Panc1 (cell line): ENCODE results near the gene ABT1. TPM values are rescaled to one million over a fixed set of nuclear protein-coding genes. Genes with fewer than 3 reads are reported as not detected.

Experiments
- ATAC-seq: fragments of 200-7000 bp; cut with Tn5 transposase; 2 replicates; pipeline ENCODE4 v1.9.1; 2020; ENCODE audit warnings: mild to moderate bottlenecking, moderate library complexity
- BruUV-seq: library from RNA; stranded (reverse); fragments of 400-500 nt; replicated peaks from 2 replicates; lab custom pipeline; 2021; lab: Mats Ljungman, UMichigan
- CTCF ChIA-PET: fragments of 300-600 bp; sonication (Branson Sonifier 250); formaldehyde crosslinking; loops from one replicate; lab custom pipeline; 2022; ENCODE audit warnings: antibody characterized with exemption; lab: Charles Lee
- POLR2A ChIA-PET: fragments of 300-600 bp; sonication (Branson Sonifier 250); formaldehyde crosslinking; loops from one replicate; lab custom pipeline; 2022; ENCODE audit warnings: antibody characterized with exemption; lab: Charles Lee
- DNase-seq: peaks from one replicate; pipeline ENCODE4 v3.0.0-alpha.2; 2010; ENCODE audit warnings: low read depth, low spot score
- H3K27ac ChIP-seq: 2 replicates; pipeline ENCODE4 v1.5.1; 2011; ENCODE audit warnings: mild to moderate bottlenecking, low read length, inconsistent platforms
- H3K27me3 ChIP-seq: fragments of 200-500 bp; sonication (Bioruptor generic); 2 replicates; pipeline ENCODE4 v1.6.0; 2014; ENCODE audit warnings: low read length, inconsistent platforms; ENCODE audit not compliant: control insufficient read depth, insufficient read depth
- H3K36me3 ChIP-seq: fragments of 200-500 bp; sonication (Bioruptor generic); 2 replicates; pipeline ENCODE4 v1.5.1; 2014; ENCODE audit warnings: inconsistent platforms, mild to moderate bottlenecking, low read length, moderate library complexity; ENCODE audit not compliant: control insufficient read depth, insufficient read depth
- H3K4me1 ChIP-seq: 2 replicates; pipeline ENCODE4 v1.5.1; 2011; ENCODE audit warnings: inconsistent platforms, mild to moderate bottlenecking, low read length, moderate library complexity; ENCODE audit not compliant: control insufficient read depth, insufficient read depth
- H3K4me3 ChIP-seq, 2 experiments: 2 replicates each; pipeline ENCODE4 v1.5.1; 2011 to 2012; ENCODE audit warnings: low read depth in 2 of 2, low read length in 2 of 2, mild to moderate bottlenecking in 2 of 2, inconsistent platforms in 1 of 2, moderate library complexity in 1 of 2
- H3K9me3 ChIP-seq: fragments of 200-500 bp; sonication (Bioruptor generic); 2 replicates; pipeline ENCODE4 v1.5.1; 2014; ENCODE audit warnings: low read depth, mild to moderate bottlenecking, inconsistent platforms, low read length, moderate library complexity; ENCODE audit not compliant: control insufficient read depth, insufficient read depth
- POLR2AphosphoS5 ChIP-seq: IDR thresholded peaks from 2 replicates; pipeline ENCODE4 v1.6.1; 2012; ENCODE audit warnings: mild to moderate bottlenecking, low read depth, low read length, moderate library complexity
- SIN3A ChIP-seq: IDR thresholded peaks from 2 replicates; pipeline ENCODE4 v1.6.1; 2012; ENCODE audit warnings: low read depth, mild to moderate bottlenecking, low read length, moderate library complexity, borderline replicate concordance; ENCODE audit not compliant: insufficient read depth
- TCF7L2 ChIP-seq: IDR thresholded peaks from 2 replicates; pipeline ENCODE4 v1.6.1; 2011; ENCODE audit warnings: mild to moderate bottlenecking, low read depth, low read length, inconsistent platforms
- in situ Hi-C: cut with HindIII; loops from 2 replicates; pipeline ENCODE4 v1.10.0; 2016; ENCODE audit warnings: low sequenced_read_pairs, low pct_unique_long_range_greater_than_20kb
- intact Hi-C: fragments of 100-400 bp; cut with micrococcal nuclease; formaldehyde crosslinking; loops from one replicate; pipeline ENCODE4 v1.10.0; 2022; ENCODE audit not compliant: unreplicated experiment
- total RNA-seq: library from RNA; stranded (reverse); gene quantifications from one replicate; pipeline ENCODE4 v1.2.1, GENCODE V29; 2021; ENCODE audit not compliant: unreplicated experiment
- TF ChIP-seq, protein P1 (sequence below), 2 experiments: IDR thresholded peaks; 2 replicates each; pipeline ENCODE4 v1.6.1; 2011 to 2012; ENCODE audit warnings: low read depth in 2 of 2, control low read depth in 1 of 2, low read length in 1 of 2, mild to moderate bottlenecking in 1 of 2, moderate library complexity in 1 of 2; ENCODE audit not compliant: insufficient read depth in 1 of 2
- TF ChIP-seq, protein P2 (sequence below): fragments of 450-650 bp; IDR thresholded peaks from 2 replicates; pipeline ENCODE4 v1.5.1; 2017; ENCODE audit warnings: mild to moderate bottlenecking

The ABT1 gene
- total RNA-seq, 1 experiment from 2014 or later: 18.0 TPM

DNA sequence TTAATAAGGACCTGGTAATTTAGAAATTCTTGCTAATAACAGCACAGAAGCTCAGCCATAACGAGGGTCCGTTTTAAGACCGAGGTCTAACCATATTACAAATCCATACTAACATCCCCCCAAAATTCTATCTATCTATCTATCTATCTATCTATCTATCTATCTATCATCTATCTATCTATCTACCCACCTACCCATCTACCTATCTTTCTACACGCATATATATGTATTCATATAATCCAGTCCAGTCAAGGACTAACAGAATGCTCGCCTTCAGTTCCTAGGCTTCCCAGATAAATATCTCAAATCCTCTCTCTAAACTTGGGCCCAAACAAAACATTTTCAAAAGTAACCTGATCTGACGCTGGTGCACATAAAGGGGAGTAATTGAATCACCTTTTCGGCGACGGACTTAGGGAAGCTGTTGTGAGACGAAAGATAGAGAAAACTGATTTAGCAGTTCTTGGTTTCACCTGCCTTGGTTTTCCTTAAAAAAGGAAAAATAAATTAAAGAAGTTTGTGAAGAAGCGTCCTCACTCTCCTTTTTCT, 44.0 kb upstream of the ABT1 start:
- no TSS peak for BruUV-seq
- TF ChIP-seq TCF7L2 (no peak), POLR2AphosphoS5 (no peak), SIN3A (no peak)
- TF ChIP-seq, protein P1, sequence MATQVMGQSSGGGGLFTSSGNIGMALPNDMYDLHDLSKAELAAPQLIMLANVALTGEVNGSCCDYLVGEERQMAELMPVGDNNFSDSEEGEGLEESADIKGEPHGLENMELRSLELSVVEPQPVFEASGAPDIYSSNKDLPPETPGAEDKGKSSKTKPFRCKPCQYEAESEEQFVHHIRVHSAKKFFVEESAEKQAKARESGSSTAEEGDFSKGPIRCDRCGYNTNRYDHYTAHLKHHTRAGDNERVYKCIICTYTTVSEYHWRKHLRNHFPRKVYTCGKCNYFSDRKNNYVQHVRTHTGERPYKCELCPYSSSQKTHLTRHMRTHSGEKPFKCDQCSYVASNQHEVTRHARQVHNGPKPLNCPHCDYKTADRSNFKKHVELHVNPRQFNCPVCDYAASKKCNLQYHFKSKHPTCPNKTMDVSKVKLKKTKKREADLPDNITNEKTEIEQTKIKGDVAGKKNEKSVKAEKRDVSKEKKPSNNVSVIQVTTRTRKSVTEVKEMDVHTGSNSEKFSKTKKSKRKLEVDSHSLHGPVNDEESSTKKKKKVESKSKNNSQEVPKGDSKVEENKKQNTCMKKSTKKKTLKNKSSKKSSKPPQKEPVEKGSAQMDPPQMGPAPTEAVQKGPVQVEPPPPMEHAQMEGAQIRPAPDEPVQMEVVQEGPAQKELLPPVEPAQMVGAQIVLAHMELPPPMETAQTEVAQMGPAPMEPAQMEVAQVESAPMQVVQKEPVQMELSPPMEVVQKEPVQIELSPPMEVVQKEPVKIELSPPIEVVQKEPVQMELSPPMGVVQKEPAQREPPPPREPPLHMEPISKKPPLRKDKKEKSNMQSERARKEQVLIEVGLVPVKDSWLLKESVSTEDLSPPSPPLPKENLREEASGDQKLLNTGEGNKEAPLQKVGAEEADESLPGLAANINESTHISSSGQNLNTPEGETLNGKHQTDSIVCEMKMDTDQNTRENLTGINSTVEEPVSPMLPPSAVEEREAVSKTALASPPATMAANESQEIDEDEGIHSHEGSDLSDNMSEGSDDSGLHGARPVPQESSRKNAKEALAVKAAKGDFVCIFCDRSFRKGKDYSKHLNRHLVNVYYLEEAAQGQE (IDR thresholded peaks at IDR 0.05; ENCODE audit: insufficient read depth in 1 of 2, low read depth in 2 of 2, low read length in 1 of 2): no peak
- TF ChIP-seq, protein P2, sequence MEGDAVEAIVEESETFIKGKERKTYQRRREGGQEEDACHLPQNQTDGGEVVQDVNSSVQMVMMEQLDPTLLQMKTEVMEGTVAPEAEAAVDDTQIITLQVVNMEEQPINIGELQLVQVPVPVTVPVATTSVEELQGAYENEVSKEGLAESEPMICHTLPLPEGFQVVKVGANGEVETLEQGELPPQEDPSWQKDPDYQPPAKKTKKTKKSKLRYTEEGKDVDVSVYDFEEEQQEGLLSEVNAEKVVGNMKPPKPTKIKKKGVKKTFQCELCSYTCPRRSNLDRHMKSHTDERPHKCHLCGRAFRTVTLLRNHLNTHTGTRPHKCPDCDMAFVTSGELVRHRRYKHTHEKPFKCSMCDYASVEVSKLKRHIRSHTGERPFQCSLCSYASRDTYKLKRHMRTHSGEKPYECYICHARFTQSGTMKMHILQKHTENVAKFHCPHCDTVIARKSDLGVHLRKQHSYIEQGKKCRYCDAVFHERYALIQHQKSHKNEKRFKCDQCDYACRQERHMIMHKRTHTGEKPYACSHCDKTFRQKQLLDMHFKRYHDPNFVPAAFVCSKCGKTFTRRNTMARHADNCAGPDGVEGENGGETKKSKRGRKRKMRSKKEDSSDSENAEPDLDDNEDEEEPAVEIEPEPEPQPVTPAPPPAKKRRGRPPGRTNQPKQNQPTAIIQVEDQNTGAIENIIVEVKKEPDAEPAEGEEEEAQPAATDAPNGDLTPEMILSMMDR: no peak
- Histone ChIP-seq H3K27me3 (no peaks in the 10 kb centered on the region), H3K36me3 (no peaks in the 10 kb centered on the region), H3K4me3 (peak overlapping the region; percentile 77 to 96), H3K4me1 (peaks cover 23% of the 10 kb centered on the region), H3K9me3 (no peaks in the 10 kb centered on the region), H3K27ac (0 out of 2 replicates have a peak overlapping the region, but pooled peaks have one; percentile 20)
- DNase-seq: no peak
- intact Hi-C loops: loop anchor here (5.0 kb wide), 1 partner anchor 210 kb away; no protein-coding TSS in a partner anchor
- no peak for ATAC-seq
- ChIA-PET CTCF (no interaction called here), POLR2A (no interaction called here)
- in situ Hi-C loops: no loop called here

DNA sequence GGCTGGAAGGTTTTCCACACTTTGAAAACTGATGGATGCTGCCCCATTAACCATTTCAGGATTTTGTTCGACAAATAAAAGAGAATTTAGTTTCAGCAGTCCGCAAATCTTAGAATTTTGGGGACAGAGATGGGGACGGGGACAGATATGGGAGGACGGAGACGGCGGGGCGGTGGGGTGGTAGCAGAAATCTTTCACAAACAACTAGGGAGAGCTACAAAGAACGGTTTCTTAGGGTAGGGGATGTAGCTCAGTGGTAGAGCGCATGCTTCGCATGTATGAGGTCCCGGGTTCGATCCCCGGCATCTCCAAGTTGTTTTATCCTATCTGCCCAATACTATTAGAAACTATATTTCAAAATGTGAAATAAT, 43.5 kb upstream of the ABT1 start:
- TF ChIP-seq TCF7L2: no peak
- TF ChIP-seq POLR2AphosphoS5: no peak; the same call in 1 of the 2 replicates
- TF ChIP-seq, protein P2: no peak
- no peak for TF ChIP-seq SIN3A
- TF ChIP-seq, protein P1 (IDR thresholded peaks at IDR 0.05; ENCODE audit: insufficient read depth in 1 of 2, low read depth in 2 of 2, low read length in 1 of 2): no peak
- intact Hi-C loops: loop anchor here (5.0 kb wide), 1 partner anchor 211 kb away; no protein-coding TSS in a partner anchor
- no peaks in the 10 kb centered on the region for H3K36me3 ChIP-seq
- peak overlapping the region; percentile 73; the same call in 1 of the 2 replicates for H3K27ac ChIP-seq
- ChIA-PET CTCF (no interaction called here), POLR2A (no interaction called here)
- no peaks in the 10 kb centered on the region for H3K9me3 ChIP-seq
- peak; percentile 43 for ATAC-seq
- in situ Hi-C loops: no loop called here
- no TSS peak for BruUV-seq
- peak overlapping the region; percentile 77 to 96 for H3K4me3 ChIP-seq
- peaks cover 23% of the 10 kb centered on the region for H3K4me1 ChIP-seq
- no peaks in the 10 kb centered on the region for H3K27me3 ChIP-seq
- no peak for DNase-seq
